H1 (cell line): ENCODE data around the gene NTMT1. TPM values are rescaled to one million over a fixed set of nuclear protein-coding genes. Genes with fewer than 3 reads are reported as not detected.

Experiments used
- CTCF ChIA-PET: fragments of 300-600 bp; sonication (Branson Sonifier 250); formaldehyde crosslinking; loops from one replicate; lab custom pipeline; 2021; ENCODE audit not compliant: partially characterized antibody; lab: Charles Lee
- POLR2A ChIA-PET: fragments of 300-600 bp; sonication (Branson Sonifier 250); formaldehyde crosslinking; loops from one replicate; lab custom pipeline; 2021; ENCODE audit warnings: inconsistent platforms; ENCODE audit not compliant: partially characterized antibody; lab: Charles Lee
- DNase-seq, 2 experiments: peaks; one replicate each; pipeline versions ENCODE4 v3.0.0 to v3.0.0-alpha.2; 2010 to 2022; ENCODE audit warnings: low spot score in 2 of 2, low read depth in 1 of 2, mixed read lengths in 1 of 2
- FAIRE-seq: peaks from 2 replicates; lab custom pipeline; 2011; peaks lifted over from hg19 to GRCh38; lab: Jason Lieb, UNC
- H2AFZ ChIP-seq: 2 replicates; pipeline ENCODE4 v1.8.1; 2012; ENCODE audit warnings: low read length, inconsistent platforms
- H2AK5ac ChIP-seq: 2 replicates; pipeline ENCODE4 v1.6.1; 2013; ENCODE audit warnings: low read depth, low read length
- H2BK120ac ChIP-seq: replicated peaks from 2 replicates; pipeline ENCODE3; 2013; ENCODE audit warnings: low read depth, low read length, inconsistent platforms
- H2BK12ac ChIP-seq: 2 replicates; pipeline ENCODE4 v1.6.1; 2013; ENCODE audit warnings: low read depth, low read length
- H2BK15ac ChIP-seq: 2 replicates; pipeline ENCODE4 v1.6.1; 2013; ENCODE audit warnings: low read length
- H2BK20ac ChIP-seq: 2 replicates; pipeline ENCODE4 v1.6.1; 2013; ENCODE audit warnings: low read length
- H2BK5ac ChIP-seq: 2 replicates; pipeline ENCODE4 v1.6.1; 2013; ENCODE audit warnings: low read depth, low read length
- H3K14ac ChIP-seq: 2 replicates; pipeline ENCODE4 v1.6.1; 2013; ENCODE audit warnings: inconsistent platforms; ENCODE audit not compliant: insufficient read length
- H3K18ac ChIP-seq: 2 replicates; pipeline ENCODE4 v1.6.1; 2013; ENCODE audit warnings: low read length; ENCODE audit errors: extremely low read depth
- H3K23ac ChIP-seq: 2 replicates; pipeline ENCODE4 v1.6.1; 2013; ENCODE audit warnings: inconsistent platforms; ENCODE audit not compliant: insufficient read length
- H3K23me2 ChIP-seq: 2 replicates; pipeline ENCODE4 v1.6.1; 2013; ENCODE audit warnings: low read depth, low read length
- H3K27ac ChIP-seq: 2 replicates; pipeline ENCODE4 v1.6.1; 2011; ENCODE audit warnings: low read depth, low read length, inconsistent platforms
- H3K27me3 ChIP-seq, 4 experiments: replicated peaks in 1 of 4; 1 replicate in 1 of 4; 2 replicates in 3 of 4; pipeline versions ENCODE4 v1.6.1 to v1.8.1; 2011 to 2013; ENCODE audit warnings: low read length in 3 of 4, mild to moderate bottlenecking in 3 of 4, inconsistent platforms in 2 of 4, mixed read lengths in 2 of 4, moderate library complexity in 1 of 4; ENCODE audit not compliant: control insufficient read depth in 3 of 4, insufficient read depth in 3 of 4; ENCODE audit errors: extremely low read depth in 1 of 4
- H3K36me3 ChIP-seq, 4 experiments: 2 replicates each; pipeline versions ENCODE4 v1.6.1 to v1.8.1; 2011 to 2013; ENCODE audit warnings: mild to moderate bottlenecking in 4 of 4, low read length in 3 of 4, moderate library complexity in 2 of 4, control low read depth in 1 of 4, inconsistent platforms in 1 of 4; ENCODE audit not compliant: insufficient read depth in 4 of 4, control insufficient read depth in 2 of 4
- H3K4ac ChIP-seq: replicated peaks from 2 replicates; pipeline ENCODE3; 2013; ENCODE audit warnings: low read length, low read depth, mixed read lengths, inconsistent platforms; ENCODE audit not compliant: insufficient read length
- H3K4me1 ChIP-seq, 4 experiments: replicated peaks in 1 of 4; 1 replicate in 1 of 4; 2 replicates in 3 of 4; pipeline versions ENCODE4 v1.6.1 to v1.8.1; 2011 to 2013; ENCODE audit warnings: low read length in 3 of 4, inconsistent platforms in 2 of 4, mixed read lengths in 1 of 4; ENCODE audit not compliant: insufficient read depth in 4 of 4, control insufficient read depth in 3 of 4
- H3K4me2 ChIP-seq, 2 experiments: 2 replicates each; pipeline versions ENCODE4 v1.6.1 to v1.8.1; 2011 to 2013; ENCODE audit warnings: low read depth in 2 of 2, low read length in 2 of 2, control low read depth in 1 of 2, inconsistent platforms in 1 of 2, mild to moderate bottlenecking in 1 of 2; ENCODE audit not compliant: insufficient read depth in 1 of 2
- H3K4me3 ChIP-seq, 4 experiments: fragments of 200-600, 300-600 bp in 1 of 4; sonication (generic), shearing (Covaris generic), sonication (Bioruptor Twin) in 1 of 4; 2 replicates each; pipeline versions ENCODE4 v1.5.1 to v1.8.1; 2011 to 2016; ENCODE audit warnings: low read length in 4 of 4, low read depth in 3 of 4, control low read depth in 2 of 4, inconsistent platforms in 2 of 4, mild to moderate bottlenecking in 2 of 4, mixed read lengths in 1 of 4, moderate library complexity in 1 of 4; ENCODE audit not compliant: insufficient read depth in 2 of 4; ENCODE audit errors: extremely low read depth in 1 of 4
- H3K56ac ChIP-seq: replicated peaks from 2 replicates; pipeline ENCODE3; 2013; ENCODE audit warnings: low read depth, mild to moderate bottlenecking, mixed read lengths, low read length, inconsistent platforms; ENCODE audit not compliant: insufficient read length
- H3K79me1 ChIP-seq: 2 replicates; pipeline ENCODE4 v1.6.1; 2013; ENCODE audit warnings: low read depth, low read length, control low read depth
- H3K79me2 ChIP-seq, 2 experiments: 2 replicates each; pipeline versions ENCODE4 v1.6.1 to v1.8.1; 2012 to 2013; ENCODE audit warnings: low read length in 2 of 2, mild to moderate bottlenecking in 2 of 2, inconsistent platforms in 1 of 2; ENCODE audit not compliant: insufficient read depth in 2 of 2, control insufficient read depth in 1 of 2
- H3K9ac ChIP-seq, 4 experiments: replicated peaks in 1 of 4; 1 replicate in 1 of 4; 2 replicates in 3 of 4; pipeline versions ENCODE4 v1.6.1 to v1.8.1; 2011 to 2013; ENCODE audit warnings: low read depth in 3 of 4, low read length in 3 of 4, control low read depth in 2 of 4, mild to moderate bottlenecking in 2 of 4, moderate library complexity in 2 of 4, inconsistent platforms in 1 of 4; ENCODE audit errors: extremely low read depth in 1 of 4
- H3K9me3 ChIP-seq, 2 experiments: 2 replicates each; pipeline versions ENCODE4 v1.6.1 to v1.8.1; 2012 to 2013; ENCODE audit warnings: mild to moderate bottlenecking in 2 of 2, moderate library complexity in 2 of 2, control low read depth in 1 of 2, inconsistent platforms in 1 of 2, low read depth in 1 of 2, low read length in 1 of 2, mixed read lengths in 1 of 2; ENCODE audit not compliant: insufficient read depth in 2 of 2
- H4K20me1 ChIP-seq, 2 experiments: replicated peaks in 1 of 2; 2 replicates each; pipeline versions ENCODE3 to v1.8.1; 2011 to 2013; ENCODE audit warnings: inconsistent platforms in 2 of 2, low read length in 2 of 2, mild to moderate bottlenecking in 1 of 2; ENCODE audit not compliant: insufficient read depth in 2 of 2, control insufficient read depth in 1 of 2
- H4K5ac ChIP-seq: 2 replicates; pipeline ENCODE4 v1.6.1; 2013; ENCODE audit warnings: low read length, low read depth, mixed read lengths, inconsistent platforms; ENCODE audit not compliant: insufficient read length
- H4K8ac ChIP-seq: 2 replicates; pipeline ENCODE4 v1.8.0; 2013; ENCODE audit warnings: mild to moderate bottlenecking, moderate library complexity, low read length, inconsistent platforms; ENCODE audit not compliant: insufficient read depth; ENCODE audit errors: extremely low read depth
- H4K91ac ChIP-seq: replicated peaks from 2 replicates; pipeline ENCODE3; 2013; ENCODE audit warnings: low read length, mixed read lengths, inconsistent platforms; ENCODE audit not compliant: insufficient read length
- ATF2 ChIP-seq: IDR thresholded peaks from 2 replicates; pipeline ENCODE4 v1.6.1; 2012; ENCODE audit warnings: low read length, inconsistent platforms
- CTBP2 ChIP-seq: IDR thresholded peaks from 2 replicates; pipeline ENCODE4 v1.7.0; 2011; ENCODE audit warnings: borderline replicate concordance, mild to moderate bottlenecking, moderate library complexity, mixed read lengths, low read length; ENCODE audit not compliant: insufficient read depth, insufficient read length
- EP300 ChIP-seq, 2 experiments: IDR thresholded peaks; 1 replicate in 1 of 2; 2 replicates in 1 of 2; pipeline ENCODE4 v1.6.1; 2011 to 2012; ENCODE audit warnings: low read depth in 2 of 2, low read length in 2 of 2, mild to moderate bottlenecking in 2 of 2, borderline replicate concordance in 1 of 2, inconsistent platforms in 1 of 2, moderate library complexity in 1 of 2
- KDM4A ChIP-seq: IDR thresholded peaks from one replicate; pipeline ENCODE4 v1.7.1; 2012; ENCODE audit warnings: low read depth, mild to moderate bottlenecking, moderate library complexity, low read length, inconsistent platforms; ENCODE audit not compliant: severe bottlenecking
- MAX ChIP-seq: IDR thresholded peaks from 2 replicates; pipeline ENCODE4 v1.6.1; 2012; ENCODE audit warnings: inconsistent platforms
- SAP30 ChIP-seq: fragments of 300-600 bp; sonication (generic); IDR thresholded peaks from 2 replicates; pipeline ENCODE4 v1.7.1; 2012; ENCODE audit warnings: low read length, moderate library complexity, mild to moderate bottlenecking, inconsistent platforms; ENCODE audit not compliant: insufficient read depth, insufficient replicate concordance
- TCF12 ChIP-seq: IDR thresholded peaks from 2 replicates; pipeline ENCODE4 v1.6.1; 2011; ENCODE audit warnings: low read depth, mild to moderate bottlenecking, low read length
- TEAD4 ChIP-seq: IDR thresholded peaks from 2 replicates; pipeline ENCODE4 v1.6.1; 2012; ENCODE audit warnings: low read depth, low read length, inconsistent platforms, mixed read lengths
- WGBS, 2 experiments: shearing (Covaris generic) in 1 of 2; methylation state at CpG; one replicate each; pipeline versions ENCODE4 v1.1.6 to v1.1.7; 2013 to 2015; ENCODE audit warnings: low lambda C conversion rate in 2 of 2, mixed read lengths in 2 of 2, inconsistent platforms in 1 of 2, low coverage in 1 of 2, missing lambda C conversion rate in 1 of 2; ENCODE audit not compliant: insufficient replicate concordance in 2 of 2, insufficient coverage in 1 of 2, insufficient read length in 1 of 2; ENCODE audit errors: extremely low coverage in 1 of 2, missing lambda C conversion rate in 1 of 2; 5-methylcytosine and 5-hydroxymethylcytosine counted together
- polyA plus RNA-seq, 7 experiments: library from polyadenylated mRNA; depleted of rRNA in 3 of 7; stranded (reverse) in 5 of 7; unstranded in 2 of 7; fragments of >200 nt in 5 of 7; fragments of 200-250 nt in 2 of 7; gene quantifications; 1 replicate in 5 of 7; 2 replicates in 1 of 7; 4 replicates in 1 of 7; pipeline versions ENCODE4 v1.2.1 to v1.2.3, GENCODE V29; 2011 to 2013; ENCODE audit warnings: missing spikeins in 2 of 7, mixed read lengths in 2 of 7
- total RNA-seq: library from RNA; stranded (reverse); fragmentation: NEBNext Ultra II Directional; extraction: Animal tissue kit (Norgen Biotek cat#: 25700); gene quantifications from 2 replicates; pipeline ENCODE4 v1.2.1, GENCODE V29; 2021

The NTMT1 gene
- total and polyA plus RNA-seq, 2 of the 8 experiments (the other 6 are each of a cell fraction or from before 2014, with no cell fraction given): 66.8 to 70.2 TPM

GRCh38 chr9:129649726-129650679 is 24.0 kb downstream of the NTMT1 start:
- POLR2A ChIA-PET: interaction anchor here (1.2 kb wide), 1 partner anchor 17 kb away, joined by 3 read pairs; no protein-coding TSS in a partner anchor
- H3K56ac ChIP-seq: no peak overlapping the region
- H3K9me3 ChIP-seq: no peaks in the 10 kb centered on the region
- H3K4me1 ChIP-seq: no peaks in the 10 kb centered on the region
- H3K23me2 ChIP-seq: peaks cover 6% of the 10 kb centered on the region; the same call in 1 of the 2 replicates
- H2AK5ac ChIP-seq: no peak overlapping the region
- no peak overlapping the region; the same call in 1 of the 2 replicates for H4K8ac ChIP-seq
- WGBS, 2 experiments: 93% methylated on average over 20 of the region's 20 CpGs; no CpG with 5 or more reads in 1 of the 2 experiments
- H4K20me1 ChIP-seq: peaks cover 0 to 6% of the 10 kb centered on the region in 2 experiments
- H2BK20ac ChIP-seq: no peak overlapping the region
- H3K18ac ChIP-seq: no peak overlapping the region
- FAIRE-seq (no peak), DNase-seq (no peak)
- H2BK15ac ChIP-seq: no peak overlapping the region
- H3K4me3 ChIP-seq: no peak overlapping the region
- no peak overlapping the region for H4K91ac ChIP-seq
- CTCF ChIA-PET: interaction anchor here (0.8 to 1.4 kb wide), 2 partner anchors 32 to 71 kb away, joined by 3 to 4 read pairs; no protein-coding TSS in a partner anchor
- no peak overlapping the region for H2BK12ac ChIP-seq
- H3K79me1 ChIP-seq: no peaks in the 10 kb centered on the region
- no peak overlapping the region for H3K14ac ChIP-seq
- H3K9ac ChIP-seq: no peak overlapping the region
- H3K23ac ChIP-seq: no peak overlapping the region
- no peaks in the 10 kb centered on the region for H3K79me2 ChIP-seq
- no peak overlapping the region for H3K27ac ChIP-seq
- no peak overlapping the region for H2AFZ ChIP-seq
- no peak overlapping the region for H4K5ac ChIP-seq
- H2BK120ac ChIP-seq: no peak overlapping the region
- H3K4me2 ChIP-seq: no peak overlapping the region
- H3K27me3 ChIP-seq: no peaks in the 10 kb centered on the region
- no peaks in the 10 kb centered on the region for H3K36me3 ChIP-seq
- no peak overlapping the region for H3K4ac ChIP-seq
- no peak overlapping the region for H2BK5ac ChIP-seq
- TF ChIP-seq MAX: no peak
- no peak for TF ChIP-seq CTBP2
- no peak for TF ChIP-seq ATF2
- no peak for TF ChIP-seq TEAD4
- TF ChIP-seq EP300 (IDR thresholded peaks at IDR 0.05; ENCODE audit: borderline replicate concordance in 1 of 2, low read depth in 2 of 2, low read length in 2 of 2): no peak
- TF ChIP-seq TCF12: no peak
- TF ChIP-seq SAP30: no peak
- no peak for TF ChIP-seq KDM4A
